LoVo (cell line): ENCODE data around the gene EDC4.
"Not testable (repeated sequence)": the region's sequence is repeated elsewhere in the genome, so short reads cannot be mapped to it uniquely, and the experiment has no call there.

Experiments
- DNase-seq: peaks from one replicate; pipeline ENCODE4 v3.0.0-alpha.2; 2016; ENCODE audit warnings: low spot score

EDC4 gene

GRCh38 chr16:67847064-67847861 is 25.6 kb upstream of the EDC4 start, which contains the start of gene CENPT:
CENPT (minus strand) TSS chr16:67847693; CDS start chr16:67833859, 13,834 bp downstream.
- peak; percentile 69 for DNase-seq

DNA sequence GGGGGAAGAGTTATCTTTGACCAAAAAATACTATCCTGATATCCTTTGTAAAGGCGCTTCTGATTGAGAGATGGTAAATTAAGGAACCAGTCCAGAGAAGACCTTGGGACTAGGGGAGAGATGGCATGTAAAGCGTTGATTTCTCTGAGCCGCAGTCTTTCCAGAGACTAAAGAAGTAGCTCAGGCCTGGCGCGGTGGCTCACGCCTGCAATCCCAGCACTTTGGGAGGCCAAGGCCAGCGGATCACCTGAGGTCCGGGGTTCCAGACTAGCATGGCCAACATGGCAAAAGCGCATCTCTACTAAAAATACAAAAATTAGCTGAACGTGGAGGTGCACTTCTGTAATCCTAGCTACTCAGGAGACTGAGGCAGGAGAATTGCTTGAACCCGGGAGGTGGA is 24.7 kb upstream of the EDC4 start:
- no peak for DNase-seq

DNA sequence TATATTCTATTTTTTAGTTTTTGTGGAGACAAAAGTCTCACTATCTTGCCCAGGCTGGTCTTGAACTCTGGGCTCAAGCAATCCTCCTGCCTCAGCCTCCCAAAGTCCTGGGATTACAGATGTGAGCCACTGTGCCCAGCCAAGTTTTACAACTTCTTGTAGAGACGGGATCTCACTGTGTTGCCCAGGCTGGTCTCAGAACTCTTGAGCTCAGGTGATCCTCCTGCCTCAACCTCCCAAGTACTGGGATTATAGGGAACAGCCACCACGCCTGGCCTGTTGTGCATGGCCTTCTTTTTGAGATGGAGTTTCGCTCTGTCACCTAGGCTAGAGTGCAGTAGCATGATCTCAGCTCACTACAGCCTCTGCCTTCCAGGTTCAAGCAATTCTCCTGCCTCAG is 19.2 kb upstream of the EDC4 start:
- DNase-seq, result no peak

DNA sequence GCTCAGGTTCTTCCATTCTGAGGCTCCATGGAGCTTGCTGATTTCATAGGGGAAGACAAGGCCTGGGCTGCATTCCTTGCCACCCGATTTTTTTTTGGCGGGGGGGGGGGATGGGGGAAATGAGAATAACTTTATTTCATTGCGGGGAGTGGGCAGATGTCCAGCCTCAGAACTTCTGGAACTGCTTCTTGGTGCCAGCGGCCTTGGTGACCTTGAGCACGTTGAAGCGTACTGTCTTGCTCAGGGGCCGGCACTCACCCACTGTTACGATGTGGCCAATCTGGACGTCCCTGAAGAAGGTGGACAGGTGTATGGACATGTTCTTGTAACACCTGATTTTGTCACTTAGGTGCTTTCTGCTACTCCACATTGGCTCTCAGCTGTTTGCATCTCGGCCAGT is 17.1 kb upstream of the EDC4 start:
- no peak for DNase-seq

DNA sequence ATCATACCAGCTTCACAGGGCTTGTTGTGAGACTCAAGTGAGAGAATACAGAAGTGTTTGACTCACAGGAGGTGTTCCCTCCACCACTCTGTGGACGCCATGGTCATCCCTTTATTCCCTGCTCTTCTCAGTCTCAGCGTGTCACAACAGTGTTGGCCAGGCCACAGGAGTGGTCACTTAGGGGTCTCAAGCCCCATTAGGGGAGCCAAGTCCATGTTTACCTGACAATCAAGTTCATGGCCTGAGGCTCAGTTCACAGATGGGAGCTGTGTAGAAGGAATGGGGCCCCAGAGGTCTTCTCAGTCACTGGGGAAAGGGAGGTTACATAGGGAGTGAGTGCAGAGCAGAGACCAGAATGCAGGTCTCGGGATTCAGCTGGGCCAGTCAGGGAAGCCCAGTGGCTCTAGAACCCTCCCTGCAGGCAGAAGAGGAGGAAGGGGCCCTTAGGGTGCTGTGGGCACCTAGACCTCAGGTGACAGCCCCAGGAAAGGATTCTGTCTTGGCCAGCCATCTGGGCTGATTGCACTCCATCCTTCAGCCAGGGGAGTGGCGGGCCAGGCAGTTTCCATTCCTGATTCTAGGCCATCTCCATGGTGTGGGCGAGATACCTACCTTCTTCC is 15.8 kb upstream of the EDC4 start:
- DNase-seq, result no peak

GRCh38 chr16:67857547-67858233 is 15.2 kb upstream of the EDC4 start:
- peak; percentile 85 for DNase-seq

DNA sequence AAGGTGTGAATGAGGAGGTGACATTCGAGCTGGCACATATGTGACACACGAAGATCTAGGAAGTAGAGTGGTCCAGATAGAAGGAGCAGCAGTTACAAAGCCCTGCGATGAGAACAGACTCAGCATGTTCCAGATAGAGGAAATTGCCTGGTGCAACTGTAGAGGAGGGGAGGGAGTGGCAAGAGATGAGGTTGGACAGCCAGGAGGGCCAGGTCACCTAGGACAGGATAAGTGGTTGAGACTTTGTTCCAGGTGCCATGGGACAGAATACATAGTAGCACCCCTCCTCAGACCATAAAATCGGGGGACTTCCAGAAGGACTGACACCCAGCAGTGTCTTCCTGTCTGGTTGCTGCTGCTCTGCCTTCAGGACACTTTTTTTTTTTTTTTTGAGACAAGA is 14.4 kb upstream of the EDC4 start:
- no peak for DNase-seq

GRCh38 chr16:67860589-67861398 is 12.1 kb upstream of the EDC4 start:
- no peak for DNase-seq

- no peak for DNase-seq
Measured at GRCh38 chr16:67861877-67862276, 11.0 kb upstream of the EDC4 start.

- no peak for DNase-seq
Measured at GRCh38 chr16:67862623-67863583, 9.9 kb upstream of the EDC4 start.

GRCh38 chr16:67864044-67864443 is 8.8 kb upstream of the EDC4 start:
- DNase-seq, result not testable (repeated sequence)

- DNase-seq, result no peak
Measured at GRCh38 chr16:67864594-67864993, 8.3 kb upstream of the EDC4 start.

DNA sequence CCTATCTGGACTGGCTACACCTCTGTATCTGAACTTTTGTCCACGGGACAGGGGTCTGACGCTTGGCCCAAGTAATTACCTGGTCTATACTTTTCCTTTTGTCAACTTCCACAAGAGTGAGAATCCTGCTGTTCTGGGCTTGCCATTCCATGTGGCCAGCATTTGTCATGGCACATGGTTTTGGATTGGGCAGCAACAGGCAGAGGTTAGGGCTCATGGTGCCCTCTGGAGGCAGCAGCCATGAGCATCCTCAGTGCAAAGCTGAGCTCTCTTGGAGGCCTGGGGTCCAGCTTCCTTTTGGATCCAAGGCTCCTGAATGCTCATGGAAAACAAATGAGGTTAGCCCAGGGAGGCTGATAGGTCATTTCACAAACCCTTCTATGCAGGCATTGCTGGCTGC is 7.5 kb upstream of the EDC4 start:
- DNase-seq, result no peak

DNA sequence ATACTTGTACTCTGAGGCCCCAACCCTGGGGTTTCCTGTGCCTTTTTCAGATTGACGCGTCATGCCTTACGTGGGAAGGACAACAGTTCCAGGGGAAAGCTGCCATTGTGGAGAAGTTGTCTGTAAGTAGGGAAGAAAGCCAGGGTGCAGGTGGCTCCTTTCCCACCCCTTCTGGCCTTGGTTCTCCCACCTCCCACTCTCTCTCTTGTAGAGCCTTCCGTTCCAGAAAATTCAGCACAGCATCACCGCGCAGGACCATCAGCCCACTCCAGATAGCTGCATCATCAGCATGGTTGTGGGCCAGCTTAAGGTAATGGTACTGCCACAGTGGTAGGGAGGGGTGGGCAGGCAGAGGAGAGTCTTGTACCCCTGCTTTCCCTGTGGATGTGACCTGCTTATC is 4.6 kb upstream of the EDC4 start:
- DNase-seq, result no peak

DNA sequence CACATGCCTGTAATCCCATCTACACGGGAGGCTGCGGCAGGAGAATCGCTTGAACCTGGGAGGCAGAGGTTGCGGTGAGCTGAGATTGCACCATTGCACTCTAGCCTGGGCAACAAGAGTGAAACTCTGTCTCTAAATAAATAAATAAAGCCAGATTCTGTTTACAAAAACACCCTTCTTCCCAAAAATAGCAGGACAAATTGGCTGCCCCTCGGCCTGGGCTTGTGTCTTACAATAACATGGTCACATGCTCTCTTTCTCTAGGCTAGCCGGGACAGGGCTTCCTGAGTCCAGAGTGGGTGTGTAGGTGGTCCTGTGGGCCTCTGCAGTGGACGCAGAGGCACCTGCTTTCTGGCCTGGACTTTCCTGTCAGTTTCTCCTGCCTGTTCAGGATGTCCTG is 3.2 kb upstream of the EDC4 start:
- DNase-seq, result no peak

DNA sequence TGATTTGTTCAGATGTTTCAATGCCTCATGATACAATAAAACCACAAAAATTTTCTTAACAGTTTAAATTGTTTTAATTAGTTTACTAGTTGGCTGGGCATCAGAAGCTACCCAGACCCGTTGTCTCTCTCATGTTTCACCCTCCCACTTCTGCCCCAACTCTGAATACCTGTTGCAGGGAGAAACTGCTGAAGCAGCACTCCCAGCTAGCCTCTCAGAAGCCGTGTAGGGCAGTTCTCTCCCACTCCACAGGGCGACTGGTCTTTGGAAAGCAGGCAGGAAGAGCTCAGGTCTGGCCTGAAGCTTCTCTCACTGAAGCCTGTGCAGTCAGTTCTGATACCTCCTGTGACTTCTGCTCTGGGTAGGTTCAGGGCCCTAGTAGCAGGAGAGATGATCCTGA is 1.6 kb upstream of the EDC4 start:
- DNase-seq, result no peak

GRCh38 chr16:67872131-67872630 is 671 bp upstream of the EDC4 start:
- DNase-seq, result no peak

DNA sequence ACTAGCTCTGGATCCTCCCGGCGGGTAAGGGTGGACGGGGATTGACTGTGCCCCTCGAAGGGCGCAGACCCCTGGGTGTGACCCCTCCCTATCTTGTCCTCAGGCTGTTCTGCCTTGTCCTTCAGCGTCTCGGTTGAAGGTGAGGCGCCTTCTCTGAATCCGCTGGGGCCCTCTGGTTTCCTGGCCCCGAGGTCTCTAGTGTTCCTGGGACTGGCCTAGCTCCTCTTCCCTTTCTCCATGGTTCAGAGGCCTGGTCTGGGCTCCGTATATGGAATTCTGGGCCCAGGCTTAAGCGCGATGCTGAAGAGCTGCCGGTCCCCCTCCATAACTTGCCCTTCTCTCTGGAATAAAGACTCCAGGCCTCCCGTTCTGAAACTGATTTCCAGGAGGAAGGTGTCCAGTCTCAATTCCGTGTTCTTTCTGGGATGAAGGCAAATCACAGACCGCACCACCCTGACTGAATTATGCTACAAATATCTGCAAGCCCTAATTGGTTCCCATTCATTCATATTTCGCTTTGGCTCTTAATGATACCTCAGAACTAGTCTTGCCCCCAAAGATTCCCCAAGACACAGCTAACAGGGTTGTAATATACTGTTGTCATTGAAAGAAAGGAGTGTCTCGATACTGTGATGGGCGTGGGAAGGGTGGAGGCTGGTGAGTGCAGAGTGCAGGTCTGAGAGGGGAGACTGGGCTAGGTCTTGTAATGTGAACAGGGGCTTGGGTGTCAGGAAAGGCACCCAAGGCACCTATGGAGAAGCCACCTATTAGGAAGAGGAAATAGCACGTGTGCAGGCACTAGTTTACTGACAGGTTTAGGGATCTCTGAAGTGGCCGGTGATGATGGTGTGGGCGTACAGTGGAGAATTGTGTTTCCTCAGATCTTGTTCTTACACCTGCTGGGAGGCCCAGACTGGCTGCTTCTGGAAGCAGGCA is 851 bp downstream of the EDC4 start:
- no peak for DNase-seq

DNA sequence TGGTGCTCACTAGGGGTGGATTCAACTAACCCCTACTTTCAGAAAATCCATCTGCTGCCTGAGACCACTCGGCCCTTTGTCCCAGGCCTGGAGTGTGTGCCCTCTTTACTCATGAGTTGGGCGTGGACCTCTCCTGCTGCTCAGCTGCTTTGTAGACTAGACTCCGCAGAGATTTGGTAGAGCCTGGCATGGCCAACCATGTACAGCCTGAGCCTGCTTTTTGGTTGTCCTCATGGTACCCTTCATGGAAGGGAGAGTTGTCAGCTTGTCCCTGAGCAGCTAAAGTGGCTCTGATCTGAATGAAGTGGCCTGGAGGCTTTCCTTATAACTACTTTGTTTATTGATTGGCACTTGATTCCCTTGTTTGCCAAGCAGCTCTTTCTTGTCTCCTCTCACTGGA is 1.5 kb downstream of the EDC4 start:
- no peak for DNase-seq

DNA sequence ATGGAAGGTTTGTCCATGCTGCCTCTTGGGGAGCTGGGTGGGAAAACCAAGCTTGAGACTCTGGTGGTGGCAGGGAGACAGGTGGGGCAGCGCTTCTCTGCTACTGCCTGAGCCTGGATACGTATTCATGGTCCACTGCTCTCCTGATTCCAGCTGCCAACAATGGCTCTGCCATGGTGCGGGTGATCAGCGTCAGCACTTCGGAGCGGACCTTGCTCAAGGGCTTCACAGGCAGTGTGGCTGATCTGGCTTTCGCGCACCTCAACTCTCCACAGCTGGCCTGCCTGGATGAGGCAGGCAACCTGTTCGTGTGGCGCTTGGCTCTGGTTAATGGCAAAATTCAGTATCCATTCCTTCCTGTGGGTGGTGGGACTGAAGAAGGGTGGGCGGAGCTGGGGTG is 4.2 kb downstream of the EDC4 start:
- DNase-seq, result no peak
